Measurements from ENCODE around the gene ARL2BP. TPM values are rescaled to one million over a fixed set of nuclear protein-coding genes. Genes with fewer than 3 reads are reported as not detected.
A peak's percentile ranks its signal among the peaks of the same experiment; 100 is the strongest.
"Not testable (repeated sequence)": the region's sequence is repeated elsewhere in the genome, so short reads cannot be mapped to it uniquely, and the experiment has no call there.

ARL2BP gene
- polyA plus RNA-seq, 4 donors = 70.0 to 82.8 (median 77.5) TPM

- DNase-seq (ENCODE audit: low read depth in 4 of 4, low spot score in 2 of 4) = no peak
Measured at GRCh38 chr16:57262841-57263540, 17.9 kb downstream of the ARL2BP start.

DNA sequence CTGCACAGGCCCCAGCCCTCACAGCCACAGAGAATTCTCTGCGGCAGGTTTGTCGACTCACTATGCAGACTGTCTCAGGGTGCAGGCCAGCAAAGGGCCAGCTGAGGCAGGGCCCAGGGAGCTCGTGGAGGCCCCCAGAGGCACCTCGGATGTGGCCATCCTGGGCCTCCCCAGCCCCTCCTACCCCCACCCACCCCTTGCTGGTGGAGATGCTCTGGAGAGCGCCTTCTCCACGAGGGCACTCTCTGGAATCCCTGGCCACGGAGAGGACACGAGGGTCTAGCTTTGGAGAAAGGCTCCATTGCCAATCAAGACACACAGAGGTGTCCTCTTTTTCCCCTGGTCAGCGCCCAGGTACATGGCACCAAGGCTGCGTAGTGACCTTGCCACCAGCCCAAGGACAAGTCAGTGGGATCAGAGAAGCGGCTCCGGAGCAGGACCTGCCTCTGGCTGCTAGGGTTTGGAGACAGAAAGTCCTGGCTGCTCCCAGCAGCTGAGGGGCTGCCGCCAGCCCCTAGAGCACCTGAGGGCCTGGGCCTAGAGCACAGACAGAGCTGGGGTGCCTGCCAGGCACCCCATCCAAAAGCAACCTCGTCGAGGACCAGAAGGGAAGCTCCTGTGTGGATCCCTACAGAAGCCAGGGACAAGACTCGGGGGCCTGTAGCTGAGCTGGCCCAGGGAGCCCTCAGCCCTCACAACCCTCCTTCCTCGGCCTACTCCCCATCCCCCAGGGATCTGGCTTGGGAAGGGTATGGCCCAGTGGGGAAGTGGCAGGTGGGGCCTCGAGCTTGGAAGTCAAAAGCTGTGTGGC, 18.7 kb downstream of the ARL2BP start:
- DNase-seq (ENCODE audit: low read depth in 4 of 4, low spot score in 2 of 4) = no peak

DNA sequence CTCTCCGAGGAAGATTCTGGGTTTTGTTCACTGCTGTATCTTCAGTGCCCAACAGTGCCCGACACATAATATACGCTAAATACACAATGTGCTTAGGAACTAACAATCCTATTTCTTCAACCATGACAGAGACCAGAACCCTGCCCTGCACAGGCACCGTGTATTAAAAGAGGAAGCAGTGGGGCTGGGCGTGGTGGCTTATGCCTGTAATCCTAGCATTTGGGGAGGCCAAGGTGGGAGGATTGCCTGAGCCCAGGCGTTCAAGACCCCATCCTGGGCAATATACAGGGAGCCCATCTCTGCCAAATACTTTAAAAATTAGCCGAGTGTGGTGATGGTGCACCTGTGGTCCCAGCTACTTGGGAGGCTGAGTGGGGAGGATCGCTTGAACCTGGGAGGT, 19.3 kb downstream of the ARL2BP start:
- DNase-seq (ENCODE audit: low read depth in 4 of 4, low spot score in 2 of 4) = no peak

DNA sequence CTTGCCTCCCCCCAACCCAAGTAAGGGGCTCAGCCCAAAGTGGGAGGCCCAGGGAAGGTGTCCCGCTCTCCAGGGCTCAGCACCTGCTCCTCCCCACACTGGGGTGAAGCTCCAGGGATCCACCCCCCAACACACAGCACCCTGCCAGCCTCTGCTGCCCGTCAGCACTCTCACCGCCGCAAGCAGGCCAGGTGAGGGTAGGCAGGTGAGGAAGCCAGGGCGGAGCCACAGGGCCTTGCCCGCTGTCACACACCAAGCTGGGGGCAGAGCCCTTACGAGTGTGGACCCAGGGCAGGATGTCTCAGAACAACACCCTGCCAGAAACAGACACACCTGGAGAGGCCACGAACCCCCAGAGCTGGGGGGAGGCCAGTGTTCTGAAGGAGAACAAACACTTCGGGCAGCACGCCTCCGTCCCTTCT, 19.9 kb downstream of the ARL2BP start:
- no peak for DNase-seq (ENCODE audit: low read depth in 4 of 4, low spot score in 2 of 4)

GRCh38 chr16:57265850-57266530, 20.9 kb downstream of the ARL2BP start:
- DNase-seq (ENCODE audit: low read depth in 4 of 4, low spot score in 2 of 4) = peak in 1 of 4 donors; percentile 50

DNA sequence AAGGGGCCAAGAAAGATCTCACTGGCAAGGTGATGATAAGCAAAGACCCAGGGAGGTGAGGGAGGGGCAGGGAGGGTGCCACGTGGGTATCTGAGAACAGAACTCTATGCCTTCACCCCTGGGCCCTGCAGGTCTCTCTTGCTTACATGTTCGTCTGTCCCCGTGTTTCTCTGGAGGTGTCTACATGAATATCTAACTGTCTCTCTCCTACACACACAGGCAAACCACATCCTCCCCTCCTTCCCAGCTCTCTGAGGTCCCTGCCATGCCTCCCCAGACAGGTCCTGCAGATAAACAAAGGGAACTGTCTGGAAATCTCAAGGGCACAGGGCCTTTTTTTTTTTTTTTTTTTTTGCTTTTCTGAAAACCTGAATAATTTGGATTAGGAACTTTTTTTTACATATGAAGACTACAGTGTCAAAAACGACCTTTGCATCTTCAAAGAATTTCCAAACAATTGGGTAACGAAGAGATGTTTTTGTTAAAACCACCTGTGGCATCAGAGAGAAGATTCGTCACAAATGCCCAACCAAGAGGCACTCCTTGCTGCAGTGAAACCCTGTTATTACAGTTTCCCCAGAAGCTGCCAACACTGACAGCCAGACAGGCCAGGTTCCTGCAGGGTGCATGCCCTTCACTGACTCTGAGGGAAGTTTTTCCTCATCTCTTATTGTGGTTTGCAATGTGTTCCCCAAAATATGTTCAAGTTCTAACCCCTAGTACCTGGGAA, 21.6 kb downstream of the ARL2BP start:
- DNase-seq (ENCODE audit: low read depth in 4 of 4, low spot score in 2 of 4) = no peak

DNA sequence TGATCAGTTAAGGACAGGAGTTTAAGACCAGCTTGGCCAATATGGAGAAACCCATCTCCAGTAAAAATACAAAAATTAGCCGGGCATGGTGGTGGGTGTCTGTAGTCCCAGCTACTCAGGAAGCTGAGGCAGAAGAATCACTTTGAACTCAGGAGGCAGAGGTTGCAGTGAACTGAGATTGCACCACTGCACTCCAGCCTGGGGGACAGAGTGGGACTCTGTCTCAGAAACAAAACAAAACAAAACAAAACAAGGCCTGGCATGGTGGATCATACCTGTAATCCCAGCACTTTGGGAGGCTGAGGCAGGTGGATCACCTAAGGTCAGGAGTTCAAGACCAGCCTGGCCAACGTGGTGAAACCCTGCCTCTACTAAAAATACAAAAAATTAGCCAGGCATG, 22.3 kb downstream of the ARL2BP start:
- DNase-seq (ENCODE audit: low read depth in 4 of 4, low spot score in 2 of 4) = not testable (repeated sequence)

DNA sequence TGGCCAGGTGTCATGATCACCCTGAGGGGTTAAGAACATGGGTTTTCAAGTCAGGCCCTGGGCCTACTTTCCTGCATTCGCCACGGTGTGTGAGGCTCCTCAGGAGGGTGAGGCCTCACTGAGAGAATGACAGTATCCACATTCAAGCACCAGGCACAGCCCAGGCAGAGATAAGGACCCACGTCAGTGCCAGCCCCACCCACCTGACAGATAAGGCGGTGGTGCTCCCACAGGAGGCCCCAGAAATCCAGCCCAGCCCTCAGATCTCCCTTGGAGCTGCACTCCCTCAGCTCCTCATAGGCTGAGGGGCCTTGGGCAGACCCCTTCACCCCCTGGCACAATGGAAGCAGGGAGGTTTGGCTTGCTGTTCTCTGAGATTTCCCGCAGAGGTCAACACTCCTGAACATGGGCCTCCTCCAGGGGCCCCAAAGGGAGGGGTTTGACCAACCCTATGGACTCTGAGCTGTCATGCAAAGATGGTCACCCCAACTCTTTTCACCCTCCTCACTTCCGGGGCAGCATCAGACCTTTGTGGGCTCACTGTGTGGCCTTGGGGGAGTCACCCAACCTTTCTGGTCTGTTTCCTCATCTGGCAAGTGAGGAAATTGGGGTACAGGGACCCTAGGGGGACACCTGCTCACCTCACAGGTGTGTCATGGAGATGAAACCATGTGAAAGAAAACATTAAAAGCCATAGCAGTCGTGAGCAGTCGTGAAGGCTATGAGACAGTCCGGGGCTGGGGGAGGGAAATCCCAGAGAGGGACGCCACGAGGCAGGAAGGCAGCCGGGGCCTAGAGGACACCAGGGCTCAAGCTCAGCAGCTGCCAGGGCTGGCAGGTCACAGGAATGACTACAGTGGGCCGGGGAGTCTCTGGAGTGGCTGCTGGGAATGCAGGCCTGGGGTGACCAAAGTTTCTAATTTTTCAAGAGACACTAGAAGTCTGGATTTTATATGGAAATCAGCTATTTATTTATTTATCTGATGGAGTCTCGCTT, 24.0 kb downstream of the ARL2BP start:
- no peak for DNase-seq (ENCODE audit: low read depth in 4 of 4, low spot score in 2 of 4)

GRCh38 chr16:57270221-57271062, 25.4 kb downstream of the ARL2BP start:
- DNase-seq (ENCODE audit: low read depth in 4 of 4, low spot score in 2 of 4) = no peak

DNA sequence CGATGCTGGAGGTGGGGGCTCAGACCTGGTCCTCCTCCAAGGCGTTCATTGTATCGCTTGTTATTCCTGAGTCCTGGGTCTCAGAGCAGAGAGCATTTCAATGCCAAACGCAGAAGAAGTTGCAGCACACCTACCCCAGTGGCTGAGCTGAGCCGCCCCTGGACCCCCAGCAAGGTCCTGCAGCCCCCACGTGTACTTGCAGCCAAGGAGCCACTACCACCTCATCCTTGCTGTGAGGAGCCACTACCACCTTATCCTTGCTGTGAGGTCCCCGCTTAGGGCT, 25.9 kb downstream of the ARL2BP start:
- DNase-seq (ENCODE audit: low read depth in 4 of 4, low spot score in 2 of 4) = no peak

DNA sequence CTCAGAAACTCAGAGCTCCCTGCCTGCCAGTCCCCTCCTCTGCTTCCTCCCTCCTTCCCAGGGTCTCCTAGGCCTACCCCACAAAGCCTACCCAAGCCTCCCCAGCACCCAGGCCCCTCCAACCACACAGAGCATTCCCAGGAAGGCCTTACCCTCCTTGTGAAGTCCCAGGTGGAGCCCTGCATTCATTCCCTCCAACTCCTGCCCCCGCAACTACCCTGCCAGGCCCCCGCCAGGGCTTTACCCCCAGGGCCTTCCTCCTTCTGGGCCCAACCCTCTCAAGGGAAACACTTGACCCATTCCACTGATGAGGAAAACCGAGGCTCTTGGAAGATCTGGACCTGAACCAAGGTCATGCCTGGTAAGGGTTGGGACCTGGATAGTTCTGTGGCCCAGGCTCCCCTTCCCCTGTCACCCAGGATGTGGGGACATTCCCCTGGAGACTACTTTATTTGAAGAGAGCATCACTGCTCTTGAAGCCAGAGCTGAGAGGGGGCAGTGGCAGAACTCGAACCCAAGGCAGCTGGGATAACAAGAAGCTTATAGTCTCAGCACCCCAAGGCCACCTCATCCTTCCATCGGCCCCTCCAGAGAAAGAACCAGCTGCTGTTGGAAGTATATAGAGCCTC, 26.9 kb downstream of the ARL2BP start:
- no peak for DNase-seq (ENCODE audit: low read depth in 4 of 4, low spot score in 2 of 4)

DNA sequence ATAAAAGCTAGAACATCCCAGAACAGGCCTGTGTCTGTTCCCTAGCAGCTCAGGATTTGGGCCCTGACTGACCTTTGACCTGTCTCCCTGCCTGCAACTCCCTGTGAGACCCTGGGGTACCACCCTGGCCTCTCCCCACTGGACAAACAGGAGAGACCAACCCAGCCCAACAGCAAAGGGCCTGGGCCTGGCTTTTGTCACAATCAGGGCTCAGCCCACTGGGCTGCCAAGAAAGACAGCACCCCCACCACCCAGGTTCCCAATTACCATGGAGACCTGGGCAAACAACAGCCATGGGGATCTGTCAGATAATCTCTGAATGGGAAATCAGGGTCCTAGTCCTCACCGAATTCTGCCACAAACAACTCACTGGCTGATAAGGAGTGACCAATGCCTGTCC, 28.3 kb downstream of the ARL2BP start:
- no peak for DNase-seq (ENCODE audit: low read depth in 4 of 4, low spot score in 2 of 4)

- no peak for DNase-seq (ENCODE audit: low read depth in 4 of 4, low spot score in 2 of 4)
Measured at GRCh38 chr16:57273826-57274225, 28.8 kb downstream of the ARL2BP start.

DNA sequence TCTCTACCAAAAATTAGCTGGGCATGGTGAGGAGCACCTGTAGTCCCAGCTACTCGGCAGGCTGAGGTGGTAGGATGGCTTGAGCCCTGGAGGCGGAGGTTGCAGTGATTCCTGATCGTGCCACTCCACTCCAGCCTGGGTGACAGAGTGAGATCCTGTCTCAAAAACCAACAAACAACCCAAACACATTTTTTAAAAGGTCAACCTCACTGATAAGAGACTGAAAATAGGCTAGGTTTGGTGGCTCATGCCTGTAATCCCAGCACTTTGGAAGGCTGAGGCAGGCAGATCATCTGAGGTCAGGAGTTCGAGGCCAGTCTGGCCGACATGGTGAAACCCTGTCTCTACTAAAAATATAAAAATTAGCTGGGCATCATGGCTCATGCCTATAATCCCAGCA, 30.9 kb downstream of the ARL2BP start:
- DNase-seq (ENCODE audit: low read depth in 4 of 4, low spot score in 2 of 4) = not testable (repeated sequence)

GRCh38 chr16:57276596-57276995, 31.5 kb downstream of the ARL2BP start:
- no peak for DNase-seq (ENCODE audit: low read depth in 4 of 4, low spot score in 2 of 4)

DNA sequence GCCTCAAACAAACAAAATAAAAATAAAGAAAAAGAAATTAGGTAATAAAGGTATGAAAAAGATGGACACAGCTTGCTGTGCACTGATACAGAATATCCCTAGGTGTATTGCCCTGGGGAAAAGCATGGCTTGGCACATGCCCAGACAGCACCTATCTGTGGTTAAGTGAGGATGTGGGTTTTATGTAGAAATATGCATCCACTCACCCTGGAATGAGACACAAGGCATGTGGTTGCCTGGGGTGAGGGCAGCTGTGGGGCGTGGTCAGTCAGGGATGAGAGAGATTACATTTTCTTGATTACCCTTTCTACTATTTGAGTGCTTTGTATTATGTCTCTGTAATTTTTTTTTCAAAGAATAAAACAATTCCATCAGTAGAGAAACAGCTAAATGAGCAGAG, 32.5 kb downstream of the ARL2BP start:
- no peak for DNase-seq (ENCODE audit: low read depth in 4 of 4, low spot score in 2 of 4)

- DNase-seq (ENCODE audit: low read depth in 4 of 4, low spot score in 2 of 4) = no peak
Measured at GRCh38 chr16:57278494-57278893, 33.4 kb downstream of the ARL2BP start.
